HL-60 (cell line): ENCODE data around the gene ESPN.

Experiments used
- DNase-seq, 2 experiments: peaks; one replicate each; pipeline ENCODE4 v3.0.0-alpha.2; 2010 to 2020; ENCODE audit warnings: low read depth in 1 of 2, low spot score in 1 of 2
- H3K27ac ChIP-seq: fragments of 250-450 bp; sonication (Bioruptor Pico); replicated peaks from 2 replicates; pipeline ENCODE4 v1.5.1; 2020; ENCODE audit warnings: mild to moderate bottlenecking, moderate library complexity
- H3K27me3 ChIP-seq: fragments of 250-450 bp; sonication (Bioruptor Pico); 2 replicates; pipeline ENCODE4 v1.5.1; 2021; ENCODE audit warnings: mild to moderate bottlenecking, moderate library complexity; ENCODE audit not compliant: insufficient read depth, poor library complexity, severe bottlenecking
- H3K4me3 ChIP-seq: replicated peaks from 2 replicates; pipeline ENCODE4 v1.5.1; 2011; ENCODE audit warnings: mild to moderate bottlenecking, control low read depth, low read length; ENCODE audit not compliant: insufficient read depth
- GABPA ChIP-seq: IDR thresholded peaks from 2 replicates; pipeline ENCODE4 v1.6.1; 2012; ENCODE audit warnings: low read depth
- POLR2AphosphoS5 ChIP-seq: IDR thresholded peaks from 2 replicates; pipeline ENCODE4 v1.6.1; 2012; ENCODE audit warnings: low read depth
- SPI1 ChIP-seq: IDR thresholded peaks from 2 replicates; pipeline ENCODE4 v1.6.1; 2012; ENCODE audit warnings: low read depth, mild to moderate bottlenecking, borderline replicate concordance
- TF ChIP-seq, protein P1 (sequence below): IDR thresholded peaks from 2 replicates; pipeline ENCODE4 v1.6.1; 2012; ENCODE audit warnings: low read depth; ENCODE audit not compliant: insufficient replicate concordance
- TF ChIP-seq, protein P2 (sequence below): IDR thresholded peaks from one replicate; pipeline ENCODE4 v1.5.1; 2011; ENCODE audit warnings: low read length, control low read depth, inconsistent platforms; ENCODE audit not compliant: insufficient read depth

ESPN gene

DNA sequence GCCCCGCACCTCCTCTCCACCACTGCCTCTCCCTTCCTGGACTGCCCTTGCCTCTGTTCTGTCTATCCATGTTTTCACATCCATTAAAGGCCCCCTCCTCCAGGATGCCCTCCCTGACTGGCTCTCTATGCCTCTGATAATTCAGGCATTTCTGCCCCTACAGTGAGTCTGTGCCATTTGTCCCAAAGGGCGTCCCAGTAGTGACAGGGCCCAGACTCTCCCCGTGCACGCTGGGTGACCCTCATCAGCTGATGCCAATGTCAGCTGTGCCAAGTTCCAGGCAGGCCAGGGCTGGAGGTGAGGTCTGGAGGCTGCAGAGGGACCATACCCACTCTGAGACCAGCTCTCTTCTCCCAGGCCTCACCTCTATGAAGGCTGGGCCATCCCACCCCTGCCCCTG, 70.1 kb downstream of the ESPN start:
- peaks cover 65% of the 10 kb centered on the region for H3K27me3 ChIP-seq

DNA sequence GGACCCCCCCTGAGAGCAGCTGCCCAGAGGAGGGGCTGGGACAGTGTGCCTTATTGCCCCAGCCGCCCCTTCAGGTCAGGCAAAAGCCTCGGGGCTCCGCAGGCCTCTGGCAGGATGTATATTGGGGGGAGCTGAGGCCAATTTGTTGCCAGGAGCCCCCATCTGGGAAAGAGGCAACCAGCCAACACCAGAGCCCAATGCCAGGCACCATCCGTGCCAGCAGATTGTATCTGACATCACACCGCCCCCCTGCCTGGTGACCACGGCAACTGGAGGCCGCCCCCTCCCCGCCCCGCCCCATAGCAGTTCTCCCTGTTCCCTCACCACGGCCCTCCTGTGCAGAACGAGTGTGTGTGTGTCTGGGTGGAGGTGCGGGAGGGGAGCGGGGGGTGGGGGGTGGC, 70.5 kb downstream of the ESPN start:
- Histone ChIP-seq H3K27ac (no peak overlapping the region), H3K4me3 (no peak overlapping the region)

More for the DNA sequence above, 70.1 kb downstream of the ESPN start:
- TF ChIP-seq, protein P1, sequence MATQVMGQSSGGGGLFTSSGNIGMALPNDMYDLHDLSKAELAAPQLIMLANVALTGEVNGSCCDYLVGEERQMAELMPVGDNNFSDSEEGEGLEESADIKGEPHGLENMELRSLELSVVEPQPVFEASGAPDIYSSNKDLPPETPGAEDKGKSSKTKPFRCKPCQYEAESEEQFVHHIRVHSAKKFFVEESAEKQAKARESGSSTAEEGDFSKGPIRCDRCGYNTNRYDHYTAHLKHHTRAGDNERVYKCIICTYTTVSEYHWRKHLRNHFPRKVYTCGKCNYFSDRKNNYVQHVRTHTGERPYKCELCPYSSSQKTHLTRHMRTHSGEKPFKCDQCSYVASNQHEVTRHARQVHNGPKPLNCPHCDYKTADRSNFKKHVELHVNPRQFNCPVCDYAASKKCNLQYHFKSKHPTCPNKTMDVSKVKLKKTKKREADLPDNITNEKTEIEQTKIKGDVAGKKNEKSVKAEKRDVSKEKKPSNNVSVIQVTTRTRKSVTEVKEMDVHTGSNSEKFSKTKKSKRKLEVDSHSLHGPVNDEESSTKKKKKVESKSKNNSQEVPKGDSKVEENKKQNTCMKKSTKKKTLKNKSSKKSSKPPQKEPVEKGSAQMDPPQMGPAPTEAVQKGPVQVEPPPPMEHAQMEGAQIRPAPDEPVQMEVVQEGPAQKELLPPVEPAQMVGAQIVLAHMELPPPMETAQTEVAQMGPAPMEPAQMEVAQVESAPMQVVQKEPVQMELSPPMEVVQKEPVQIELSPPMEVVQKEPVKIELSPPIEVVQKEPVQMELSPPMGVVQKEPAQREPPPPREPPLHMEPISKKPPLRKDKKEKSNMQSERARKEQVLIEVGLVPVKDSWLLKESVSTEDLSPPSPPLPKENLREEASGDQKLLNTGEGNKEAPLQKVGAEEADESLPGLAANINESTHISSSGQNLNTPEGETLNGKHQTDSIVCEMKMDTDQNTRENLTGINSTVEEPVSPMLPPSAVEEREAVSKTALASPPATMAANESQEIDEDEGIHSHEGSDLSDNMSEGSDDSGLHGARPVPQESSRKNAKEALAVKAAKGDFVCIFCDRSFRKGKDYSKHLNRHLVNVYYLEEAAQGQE, result no peak
- TF ChIP-seq GABPA, result no peak
- TF ChIP-seq POLR2AphosphoS5, result no peak
- TF ChIP-seq, protein P2, sequence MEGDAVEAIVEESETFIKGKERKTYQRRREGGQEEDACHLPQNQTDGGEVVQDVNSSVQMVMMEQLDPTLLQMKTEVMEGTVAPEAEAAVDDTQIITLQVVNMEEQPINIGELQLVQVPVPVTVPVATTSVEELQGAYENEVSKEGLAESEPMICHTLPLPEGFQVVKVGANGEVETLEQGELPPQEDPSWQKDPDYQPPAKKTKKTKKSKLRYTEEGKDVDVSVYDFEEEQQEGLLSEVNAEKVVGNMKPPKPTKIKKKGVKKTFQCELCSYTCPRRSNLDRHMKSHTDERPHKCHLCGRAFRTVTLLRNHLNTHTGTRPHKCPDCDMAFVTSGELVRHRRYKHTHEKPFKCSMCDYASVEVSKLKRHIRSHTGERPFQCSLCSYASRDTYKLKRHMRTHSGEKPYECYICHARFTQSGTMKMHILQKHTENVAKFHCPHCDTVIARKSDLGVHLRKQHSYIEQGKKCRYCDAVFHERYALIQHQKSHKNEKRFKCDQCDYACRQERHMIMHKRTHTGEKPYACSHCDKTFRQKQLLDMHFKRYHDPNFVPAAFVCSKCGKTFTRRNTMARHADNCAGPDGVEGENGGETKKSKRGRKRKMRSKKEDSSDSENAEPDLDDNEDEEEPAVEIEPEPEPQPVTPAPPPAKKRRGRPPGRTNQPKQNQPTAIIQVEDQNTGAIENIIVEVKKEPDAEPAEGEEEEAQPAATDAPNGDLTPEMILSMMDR, result no peak
- TF ChIP-seq SPI1, result no peak
- no peak overlapping the region for H3K27ac ChIP-seq
- no peak overlapping the region for H3K4me3 ChIP-seq
- DNase-seq, result no peak

DNA sequence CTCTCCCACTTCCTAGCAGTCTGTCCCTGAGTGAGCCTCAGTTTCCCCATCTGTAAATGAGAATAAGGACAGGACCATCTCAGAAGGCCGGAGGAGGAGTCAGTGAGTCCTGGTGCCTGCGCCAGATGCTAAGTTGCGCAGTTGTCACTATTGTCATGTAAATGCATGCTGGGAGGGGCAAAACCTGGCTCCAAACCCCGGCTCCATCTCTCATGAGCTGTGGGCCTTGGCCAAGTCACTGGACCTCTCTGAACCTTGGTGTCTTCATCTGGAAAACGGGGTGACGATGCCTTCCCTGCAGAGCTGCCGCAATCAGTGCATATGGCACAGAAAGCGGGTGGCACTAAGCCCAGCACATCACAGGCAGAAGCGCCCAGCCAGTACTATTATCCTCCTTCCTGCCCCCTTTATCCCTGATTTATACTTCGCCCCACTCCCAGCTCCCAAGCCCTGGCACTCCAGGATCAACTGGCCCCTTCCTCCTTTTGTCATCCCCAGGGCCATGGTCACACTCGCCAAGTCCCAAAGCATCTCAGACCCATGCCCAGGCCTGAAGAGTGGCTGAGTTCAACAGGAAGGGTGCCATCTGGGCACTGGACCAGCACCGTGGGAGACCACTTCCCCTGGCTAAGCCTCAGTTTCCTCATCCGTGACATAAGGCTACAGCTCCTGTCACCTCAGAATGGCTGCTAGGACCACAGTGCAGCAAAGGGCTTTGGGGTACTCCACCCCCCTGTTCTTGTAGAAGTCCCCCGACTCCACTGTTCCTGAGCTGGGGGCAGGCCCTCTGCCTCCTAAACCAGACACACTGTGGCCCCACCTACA, 71.2 kb downstream of the ESPN start:
- Histone ChIP-seq H3K27ac (no peak overlapping the region), H3K4me3 (no peak overlapping the region), H3K27me3 (peaks cover 55% of the 10 kb centered on the region)
- DNase-seq, result no peak
- TF ChIP-seq GABPA (no peak), POLR2AphosphoS5 (no peak), SPI1 (no peak)
- TF ChIP-seq, protein P2, result no peak
- TF ChIP-seq, protein P1, result no peak

More for the DNA sequence above, 70.5 kb downstream of the ESPN start:
- DNase-seq, result no peak
- TF ChIP-seq SPI1, result no peak
- TF ChIP-seq, protein P2, result no peak
- H3K27me3 ChIP-seq, result peaks cover 62% of the 10 kb centered on the region

DNA sequence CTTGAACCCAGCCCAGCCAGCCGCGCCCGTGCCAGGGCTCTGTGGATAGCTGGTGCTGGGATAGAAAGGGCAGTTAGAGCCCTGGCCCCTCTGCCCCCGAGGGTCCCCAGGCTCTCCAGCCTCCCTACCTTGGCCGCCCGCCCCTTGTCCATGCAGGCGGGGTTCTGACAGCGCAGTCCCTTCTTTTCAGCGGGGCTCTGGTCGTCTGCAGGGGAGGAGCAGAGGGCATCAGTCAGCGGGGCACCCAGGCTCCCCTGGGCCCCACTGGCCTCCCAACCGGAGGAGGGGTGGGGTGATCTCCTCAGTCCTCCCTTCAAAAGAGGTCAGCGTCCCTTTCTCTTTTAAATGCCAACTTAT, 71.8 kb downstream of the ESPN start:
- H3K27me3 ChIP-seq, result peaks cover 54% of the 10 kb centered on the region
- no peak for DNase-seq
- no peak overlapping the region for H3K27ac ChIP-seq
- no peak overlapping the region for H3K4me3 ChIP-seq
- TF ChIP-seq, protein P1, result no peak
- TF ChIP-seq, protein P2, result no peak
- TF ChIP-seq SPI1 (no peak), GABPA (no peak), POLR2AphosphoS5 (no peak)
